Breast epithelium (tissue), 3 donors: ENCODE data around the gene ITGAE.

ENCODE experiments used
- CTCF ChIP-seq, 3 donors: fragments of 450-650 bp; IDR thresholded peaks; one replicate each; pipeline ENCODE4 v1.5.1; 2016 to 2017; ENCODE audit warnings: antibody characterized with exemption in 3 of 3, mild to moderate bottlenecking in 3 of 3, moderate library complexity in 3 of 3
- POLR2A ChIP-seq: fragments of 450-650 bp; IDR thresholded peaks from one replicate; pipeline ENCODE4 v1.6.1; 2016; ENCODE audit warnings: antibody characterized with exemption, mild to moderate bottlenecking, moderate library complexity
- POLR2AphosphoS5 ChIP-seq, 3 donors: sonication (generic); formaldehyde crosslinking; IDR thresholded peaks; one replicate each; pipeline ENCODE4 v1.6.1; 2017; ENCODE audit warnings: antibody characterized with exemption in 3 of 3

GRCh38 chr17:3761036-3761917 lies 39.7 kb downstream of the ITGAE start:
- TF ChIP-seq CTCF (IDR thresholded peaks at IDR 0.05) (no peak), POLR2A (no peak), POLR2AphosphoS5 (IDR thresholded peaks at IDR 0.05) (no peak)
